H1 (cell line): ENCODE data around the gene ARHGAP10. TPM values are rescaled to one million over a fixed set of nuclear protein-coding genes. Genes with fewer than 3 reads are reported as not detected.

ENCODE experiments used
- CTCF ChIA-PET: fragments of 300-600 bp; sonication (Branson Sonifier 250); formaldehyde crosslinking; loops from one replicate; lab custom pipeline; 2021; ENCODE audit not compliant: partially characterized antibody; lab: Charles Lee
- POLR2A ChIA-PET: fragments of 300-600 bp; sonication (Branson Sonifier 250); formaldehyde crosslinking; loops from one replicate; lab custom pipeline; 2021; ENCODE audit warnings: inconsistent platforms; ENCODE audit not compliant: partially characterized antibody; lab: Charles Lee
- DNase-seq, 2 experiments: peaks; one replicate each; pipeline versions ENCODE4 v3.0.0 to v3.0.0-alpha.2; 2010 to 2022; ENCODE audit warnings: low spot score in 2 of 2, low read depth in 1 of 2, mixed read lengths in 1 of 2
- FAIRE-seq: peaks from 2 replicates; lab custom pipeline; 2011; peaks lifted over from hg19 to GRCh38; lab: Jason Lieb, UNC
- H2AFZ ChIP-seq: 2 replicates; pipeline ENCODE4 v1.8.1; 2012; ENCODE audit warnings: low read length, inconsistent platforms
- H2AK5ac ChIP-seq: 2 replicates; pipeline ENCODE4 v1.6.1; 2013; ENCODE audit warnings: low read depth, low read length
- H2BK120ac ChIP-seq: replicated peaks from 2 replicates; pipeline ENCODE3; 2013; ENCODE audit warnings: low read depth, low read length, inconsistent platforms
- H2BK12ac ChIP-seq: 2 replicates; pipeline ENCODE4 v1.6.1; 2013; ENCODE audit warnings: low read depth, low read length
- H2BK15ac ChIP-seq: 2 replicates; pipeline ENCODE4 v1.6.1; 2013; ENCODE audit warnings: low read length
- H2BK20ac ChIP-seq: 2 replicates; pipeline ENCODE4 v1.6.1; 2013; ENCODE audit warnings: low read length
- H2BK5ac ChIP-seq: 2 replicates; pipeline ENCODE4 v1.6.1; 2013; ENCODE audit warnings: low read depth, low read length
- H3K14ac ChIP-seq: 2 replicates; pipeline ENCODE4 v1.6.1; 2013; ENCODE audit warnings: inconsistent platforms; ENCODE audit not compliant: insufficient read length
- H3K18ac ChIP-seq: 2 replicates; pipeline ENCODE4 v1.6.1; 2013; ENCODE audit warnings: low read length; ENCODE audit errors: extremely low read depth
- H3K23ac ChIP-seq: 2 replicates; pipeline ENCODE4 v1.6.1; 2013; ENCODE audit warnings: inconsistent platforms; ENCODE audit not compliant: insufficient read length
- H3K23me2 ChIP-seq: 2 replicates; pipeline ENCODE4 v1.6.1; 2013; ENCODE audit warnings: low read depth, low read length
- H3K27ac ChIP-seq: 2 replicates; pipeline ENCODE4 v1.6.1; 2011; ENCODE audit warnings: low read depth, low read length, inconsistent platforms
- H3K27me3 ChIP-seq, 4 experiments: replicated peaks in 1 of 4; 1 replicate in 1 of 4; 2 replicates in 3 of 4; pipeline versions ENCODE4 v1.6.1 to v1.8.1; 2011 to 2013; ENCODE audit warnings: low read length in 3 of 4, mild to moderate bottlenecking in 3 of 4, inconsistent platforms in 2 of 4, mixed read lengths in 2 of 4, moderate library complexity in 1 of 4; ENCODE audit not compliant: control insufficient read depth in 3 of 4, insufficient read depth in 3 of 4; ENCODE audit errors: extremely low read depth in 1 of 4
- H3K36me3 ChIP-seq, 4 experiments: 2 replicates each; pipeline versions ENCODE4 v1.6.1 to v1.8.1; 2011 to 2013; ENCODE audit warnings: mild to moderate bottlenecking in 4 of 4, low read length in 3 of 4, moderate library complexity in 2 of 4, control low read depth in 1 of 4, inconsistent platforms in 1 of 4; ENCODE audit not compliant: insufficient read depth in 4 of 4, control insufficient read depth in 2 of 4
- H3K4ac ChIP-seq: replicated peaks from 2 replicates; pipeline ENCODE3; 2013; ENCODE audit warnings: low read length, low read depth, mixed read lengths, inconsistent platforms; ENCODE audit not compliant: insufficient read length
- H3K4me1 ChIP-seq, 4 experiments: replicated peaks in 1 of 4; 1 replicate in 1 of 4; 2 replicates in 3 of 4; pipeline versions ENCODE4 v1.6.1 to v1.8.1; 2011 to 2013; ENCODE audit warnings: low read length in 3 of 4, inconsistent platforms in 2 of 4, mixed read lengths in 1 of 4; ENCODE audit not compliant: insufficient read depth in 4 of 4, control insufficient read depth in 3 of 4
- H3K4me2 ChIP-seq, 2 experiments: 2 replicates each; pipeline versions ENCODE4 v1.6.1 to v1.8.1; 2011 to 2013; ENCODE audit warnings: low read depth in 2 of 2, low read length in 2 of 2, control low read depth in 1 of 2, inconsistent platforms in 1 of 2, mild to moderate bottlenecking in 1 of 2; ENCODE audit not compliant: insufficient read depth in 1 of 2
- H3K4me3 ChIP-seq, 4 experiments: fragments of 200-600, 300-600 bp in 1 of 4; sonication (generic), shearing (Covaris generic), sonication (Bioruptor Twin) in 1 of 4; 2 replicates each; pipeline versions ENCODE4 v1.5.1 to v1.8.1; 2011 to 2016; ENCODE audit warnings: low read length in 4 of 4, low read depth in 3 of 4, control low read depth in 2 of 4, inconsistent platforms in 2 of 4, mild to moderate bottlenecking in 2 of 4, mixed read lengths in 1 of 4, moderate library complexity in 1 of 4; ENCODE audit not compliant: insufficient read depth in 2 of 4; ENCODE audit errors: extremely low read depth in 1 of 4
- H3K56ac ChIP-seq: replicated peaks from 2 replicates; pipeline ENCODE3; 2013; ENCODE audit warnings: low read depth, mild to moderate bottlenecking, mixed read lengths, low read length, inconsistent platforms; ENCODE audit not compliant: insufficient read length
- H3K79me1 ChIP-seq: 2 replicates; pipeline ENCODE4 v1.6.1; 2013; ENCODE audit warnings: low read depth, low read length, control low read depth
- H3K79me2 ChIP-seq, 2 experiments: 2 replicates each; pipeline versions ENCODE4 v1.6.1 to v1.8.1; 2012 to 2013; ENCODE audit warnings: low read length in 2 of 2, mild to moderate bottlenecking in 2 of 2, inconsistent platforms in 1 of 2; ENCODE audit not compliant: insufficient read depth in 2 of 2, control insufficient read depth in 1 of 2
- H3K9ac ChIP-seq, 4 experiments: replicated peaks in 1 of 4; 1 replicate in 1 of 4; 2 replicates in 3 of 4; pipeline versions ENCODE4 v1.6.1 to v1.8.1; 2011 to 2013; ENCODE audit warnings: low read depth in 3 of 4, low read length in 3 of 4, control low read depth in 2 of 4, mild to moderate bottlenecking in 2 of 4, moderate library complexity in 2 of 4, inconsistent platforms in 1 of 4; ENCODE audit errors: extremely low read depth in 1 of 4
- H3K9me3 ChIP-seq, 2 experiments: 2 replicates each; pipeline versions ENCODE4 v1.6.1 to v1.8.1; 2012 to 2013; ENCODE audit warnings: mild to moderate bottlenecking in 2 of 2, moderate library complexity in 2 of 2, control low read depth in 1 of 2, inconsistent platforms in 1 of 2, low read depth in 1 of 2, low read length in 1 of 2, mixed read lengths in 1 of 2; ENCODE audit not compliant: insufficient read depth in 2 of 2
- H4K20me1 ChIP-seq, 2 experiments: replicated peaks in 1 of 2; 2 replicates each; pipeline versions ENCODE3 to v1.8.1; 2011 to 2013; ENCODE audit warnings: inconsistent platforms in 2 of 2, low read length in 2 of 2, mild to moderate bottlenecking in 1 of 2; ENCODE audit not compliant: insufficient read depth in 2 of 2, control insufficient read depth in 1 of 2
- H4K5ac ChIP-seq: 2 replicates; pipeline ENCODE4 v1.6.1; 2013; ENCODE audit warnings: low read length, low read depth, mixed read lengths, inconsistent platforms; ENCODE audit not compliant: insufficient read length
- H4K8ac ChIP-seq: 2 replicates; pipeline ENCODE4 v1.8.0; 2013; ENCODE audit warnings: mild to moderate bottlenecking, moderate library complexity, low read length, inconsistent platforms; ENCODE audit not compliant: insufficient read depth; ENCODE audit errors: extremely low read depth
- H4K91ac ChIP-seq: replicated peaks from 2 replicates; pipeline ENCODE3; 2013; ENCODE audit warnings: low read length, mixed read lengths, inconsistent platforms; ENCODE audit not compliant: insufficient read length
- CBX5 ChIP-seq: fragments of 300-800, 300-1000 bp; sonication (generic); IDR thresholded peaks from 2 replicates; pipeline ENCODE4 v1.7.1; 2016; ENCODE audit warnings: antibody characterized with exemption, low read length, low read depth
- CHD1 ChIP-seq: IDR thresholded peaks from 2 replicates; pipeline ENCODE4 v1.6.1; 2012; ENCODE audit warnings: low read depth, low read length, improper control_type of control experiment
- EP300 ChIP-seq, 2 experiments: IDR thresholded peaks; 1 replicate in 1 of 2; 2 replicates in 1 of 2; pipeline ENCODE4 v1.6.1; 2011 to 2012; ENCODE audit warnings: low read depth in 2 of 2, low read length in 2 of 2, mild to moderate bottlenecking in 2 of 2, borderline replicate concordance in 1 of 2, inconsistent platforms in 1 of 2, moderate library complexity in 1 of 2
- NANOG ChIP-seq: IDR thresholded peaks from 2 replicates; pipeline ENCODE4 v1.6.1; 2011; ENCODE audit warnings: low read length, low read depth, mild to moderate bottlenecking, inconsistent platforms; ENCODE audit not compliant: insufficient read depth, poor library complexity, severe bottlenecking
- POLR2AphosphoS5 ChIP-seq: IDR thresholded peaks from 2 replicates; pipeline ENCODE4 v1.6.1; 2011; ENCODE audit warnings: low read depth, low read length
- RAD21 ChIP-seq, 2 experiments: IDR thresholded peaks in 1 of 2; conservative IDR thresholded peaks in 1 of 2; 2 replicates each; pipeline ENCODE4 v1.6.1; 2011; ENCODE audit warnings: low read depth in 2 of 2, low read length in 2 of 2, improper control_type of control experiment in 1 of 2, inconsistent platforms in 1 of 2, mild to moderate bottlenecking in 1 of 2, moderate library complexity in 1 of 2
- RNF2 ChIP-seq: fragments of 200-900, 300-1000 bp; sonication (generic); IDR thresholded peaks from 2 replicates; pipeline ENCODE4 v1.7.1; 2016; ENCODE audit warnings: borderline replicate concordance, low read depth, mild to moderate bottlenecking, antibody characterized with exemption, low read length; ENCODE audit not compliant: poor library complexity, severe bottlenecking; ENCODE audit errors: missing control alignments
- SP4 ChIP-seq: IDR thresholded peaks from 2 replicates; pipeline ENCODE4 v1.6.1; 2012; ENCODE audit warnings: low read length, inconsistent platforms
- WGBS, 2 experiments: shearing (Covaris generic) in 1 of 2; methylation state at CpG; one replicate each; pipeline versions ENCODE4 v1.1.6 to v1.1.7; 2013 to 2015; ENCODE audit warnings: low lambda C conversion rate in 2 of 2, mixed read lengths in 2 of 2, inconsistent platforms in 1 of 2, low coverage in 1 of 2, missing lambda C conversion rate in 1 of 2; ENCODE audit not compliant: insufficient replicate concordance in 2 of 2, insufficient coverage in 1 of 2, insufficient read length in 1 of 2; ENCODE audit errors: extremely low coverage in 1 of 2, missing lambda C conversion rate in 1 of 2; 5-methylcytosine and 5-hydroxymethylcytosine counted together
- polyA plus RNA-seq, 7 experiments: library from polyadenylated mRNA; depleted of rRNA in 3 of 7; stranded (reverse) in 5 of 7; unstranded in 2 of 7; fragments of >200 nt in 5 of 7; fragments of 200-250 nt in 2 of 7; gene quantifications; 1 replicate in 5 of 7; 2 replicates in 1 of 7; 4 replicates in 1 of 7; pipeline versions ENCODE4 v1.2.1 to v1.2.3, GENCODE V29; 2011 to 2013; ENCODE audit warnings: missing spikeins in 2 of 7, mixed read lengths in 2 of 7
- total RNA-seq: library from RNA; stranded (reverse); fragmentation: NEBNext Ultra II Directional; extraction: Animal tissue kit (Norgen Biotek cat#: 25700); gene quantifications from 2 replicates; pipeline ENCODE4 v1.2.1, GENCODE V29; 2021
- TF ChIP-seq, protein P1 (sequence below): IDR thresholded peaks from 2 replicates; pipeline ENCODE4 v1.6.1; 2012; ENCODE audit warnings: inconsistent platforms

The ARHGAP10 gene
- total and polyA plus RNA-seq, 2 of the 8 experiments (the other 6 are each of a cell fraction or from before 2014, with no cell fraction given), result 3.7 to 6.1 TPM

GRCh38 chr4:147829401-147830101 lies 97.7 kb downstream of the ARHGAP10 start:
- H3K36me3 ChIP-seq, result no peaks in the 10 kb centered on the region
- ChIA-PET CTCF (interaction anchor here (0.9 to 1.5 kb wide), 3 partner anchors 13 to 69 kb away, joined by 3 to 4 read pairs (median 3); no protein-coding TSS in a partner anchor), POLR2A (interaction anchor here (0.6 kb wide), 1 partner anchor 209 kb away, joined by 4 read pairs; no protein-coding TSS in a partner anchor)
- no peak overlapping the region for H2AK5ac ChIP-seq
- H2BK12ac ChIP-seq, result no peak overlapping the region
- no peak overlapping the region for H3K56ac ChIP-seq
- 78% methylated on average over 13 of the region's 13 CpGs; no CpG with 5 or more reads in 1 of the 2 experiments for WGBS, 2 experiments
- no peak overlapping the region for H2AFZ ChIP-seq
- no peaks in the 10 kb centered on the region for H3K27me3 ChIP-seq
- H2BK120ac ChIP-seq, result no peak overlapping the region
- H3K4ac ChIP-seq, result no peak overlapping the region
- H3K23ac ChIP-seq, result no peak overlapping the region
- H3K9me3 ChIP-seq, result no peaks in the 10 kb centered on the region
- DNase-seq (no peak), FAIRE-seq (no peak)
- H2BK20ac ChIP-seq, result no peak overlapping the region
- H3K4me1 ChIP-seq, result peaks cover 0 to 7% (median 0%) of the 10 kb centered on the region in 4 experiments; a peak in 2 of 7 replicates
- H3K23me2 ChIP-seq, result no peaks in the 10 kb centered on the region
- H3K18ac ChIP-seq, result no peak overlapping the region
- H4K20me1 ChIP-seq, result no peaks in the 10 kb centered on the region
- no peak overlapping the region for H2BK5ac ChIP-seq
- no peak overlapping the region for H4K91ac ChIP-seq
- no peak overlapping the region; the same call in 1 of the 2 replicates for H4K8ac ChIP-seq
- H3K79me2 ChIP-seq, result no peaks in the 10 kb centered on the region
- H3K14ac ChIP-seq, result no peak overlapping the region
- H3K79me1 ChIP-seq, result no peaks in the 10 kb centered on the region; the same call in 1 of the 2 replicates
- no peak overlapping the region for H3K9ac ChIP-seq
- H3K27ac ChIP-seq, result no peak overlapping the region
- H3K4me3 ChIP-seq, result no peak overlapping the region
- no peak overlapping the region for H3K4me2 ChIP-seq
- no peak overlapping the region for H4K5ac ChIP-seq
- H2BK15ac ChIP-seq, result no peak overlapping the region
- no peak for TF ChIP-seq CBX5
- TF ChIP-seq CHD1, result no peak
- no peak for TF ChIP-seq POLR2AphosphoS5
- TF ChIP-seq NANOG, result no peak
- TF ChIP-seq EP300 (IDR thresholded peaks at IDR 0.05; ENCODE audit: borderline replicate concordance in 1 of 2, low read depth in 2 of 2, low read length in 2 of 2), result no peak
- no peak for TF ChIP-seq SP4
- no peak for TF ChIP-seq RNF2
- TF ChIP-seq RAD21 (IDR thresholded peaks at IDR 0.05 in 1 of 2, conservative IDR thresholded peaks at IDR 0.05 in 1 of 2; ENCODE audit: low read depth in 2 of 2, low read length in 2 of 2), result no peak
- TF ChIP-seq, protein P1, sequence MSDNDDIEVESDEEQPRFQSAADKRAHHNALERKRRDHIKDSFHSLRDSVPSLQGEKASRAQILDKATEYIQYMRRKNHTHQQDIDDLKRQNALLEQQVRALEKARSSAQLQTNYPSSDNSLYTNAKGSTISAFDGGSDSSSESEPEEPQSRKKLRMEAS, result no peak
